ENCODE results near the gene KCTD17.

The KCTD17 gene

DNA sequence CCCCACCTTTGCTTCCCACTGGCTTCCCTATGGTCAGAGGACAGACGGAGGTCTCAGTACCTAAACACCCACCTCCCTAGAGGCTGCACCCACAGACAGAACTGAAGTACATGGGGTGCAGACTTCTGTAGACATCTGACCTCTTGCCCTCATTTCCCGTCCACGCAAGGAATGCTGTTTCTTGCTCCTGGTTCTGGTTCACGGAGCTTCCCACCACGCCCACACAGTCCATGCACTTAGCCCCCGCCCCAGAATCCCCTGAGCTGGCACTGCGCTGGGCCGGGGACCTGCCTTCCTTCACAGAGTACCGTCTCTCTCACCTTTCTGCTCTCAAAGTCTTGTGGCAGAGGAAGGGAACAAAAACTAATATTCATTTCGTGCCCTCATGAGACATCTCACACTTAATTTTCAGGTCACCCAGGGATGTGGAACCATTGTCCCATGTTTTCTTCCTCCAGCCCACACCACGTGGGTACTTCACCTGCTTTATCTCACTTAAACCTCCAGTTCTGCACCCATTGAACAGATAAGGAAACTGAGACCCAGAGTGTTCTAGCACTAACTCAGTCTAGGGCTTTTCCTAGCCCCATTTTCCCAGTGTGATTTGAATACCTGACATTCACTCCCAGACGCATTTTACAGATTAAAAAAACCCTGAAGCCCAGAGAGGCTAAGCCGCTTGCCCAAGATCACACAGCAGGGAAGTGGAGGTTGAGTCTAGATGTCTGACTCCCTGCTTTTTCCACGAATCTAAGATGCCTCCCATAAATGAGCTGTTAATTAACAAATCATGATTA is 52.3 kb downstream of the KCTD17 start:
- no peak overlapping the region for H3K4me3 ChIP-seq (ENCODE audit: low read depth, low read length)
- no peak for DNase-seq (ENCODE audit: low read depth, low spot score)
- in situ Hi-C loops (cut with HindIII; ENCODE audit: low sequenced_read_pairs): no loop called here
- TF ChIP-seq CTCF (IDR thresholded peaks at IDR 0.05; ENCODE audit: low read depth, low read length): no peak

DNA sequence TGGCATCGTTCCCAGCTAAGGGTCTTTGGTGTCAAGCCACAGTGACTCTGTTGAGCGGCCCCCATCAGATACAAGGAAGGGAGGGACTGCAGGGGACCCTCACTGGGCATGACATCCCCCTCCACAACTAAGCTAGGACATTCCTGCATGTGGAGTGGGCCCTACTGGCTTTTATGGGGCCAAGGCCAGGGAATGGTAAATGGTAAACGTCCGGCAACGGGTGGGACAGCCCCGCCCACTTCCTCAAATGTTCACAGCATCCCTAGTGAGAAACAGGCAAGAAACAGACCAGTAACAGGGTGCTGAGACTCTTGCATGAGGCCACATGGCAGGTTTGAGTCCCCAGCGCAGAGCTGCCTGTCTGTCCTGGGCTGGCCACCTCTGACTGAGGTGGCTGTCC is 53.6 kb downstream of the KCTD17 start:
- DNase-seq (ENCODE audit: low read depth, low spot score): no peak
- in situ Hi-C loops (cut with HindIII; ENCODE audit: low sequenced_read_pairs): no loop called here
- H3K4me3 ChIP-seq (ENCODE audit: low read depth, low read length): no peak overlapping the region
- TF ChIP-seq CTCF (IDR thresholded peaks at IDR 0.05; ENCODE audit: low read depth, low read length): no peak

DNA sequence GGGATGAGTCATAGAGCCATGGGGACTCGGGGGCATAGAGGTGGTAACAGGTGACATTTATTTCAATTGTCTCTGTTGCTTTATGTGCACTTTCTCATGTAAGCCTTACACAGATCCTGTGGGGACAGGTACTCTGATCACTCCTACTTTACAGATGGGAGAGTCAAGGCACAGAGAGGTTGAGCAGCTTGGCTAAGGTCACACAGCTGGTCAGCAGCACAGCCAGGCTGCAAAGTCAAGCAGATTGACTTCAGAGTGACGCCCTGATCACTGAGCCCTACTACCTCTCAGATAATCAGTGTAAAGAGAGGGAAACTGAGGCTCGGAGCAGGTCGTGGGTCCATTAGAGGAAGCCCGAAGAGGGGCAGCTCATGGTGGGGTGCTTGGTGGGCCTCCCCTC is 54.4 kb downstream of the KCTD17 start:
- no peak overlapping the region for H3K4me3 ChIP-seq (ENCODE audit: low read depth, low read length)
- no peak for DNase-seq (ENCODE audit: low read depth, low spot score)
- in situ Hi-C loops (cut with HindIII; ENCODE audit: low sequenced_read_pairs): no loop called here
- no peak for TF ChIP-seq CTCF (IDR thresholded peaks at IDR 0.05; ENCODE audit: low read depth, low read length)

- in situ Hi-C loops (cut with HindIII; ENCODE audit: low sequenced_read_pairs): no loop called here
- TF ChIP-seq CTCF (IDR thresholded peaks at IDR 0.05; ENCODE audit: low read depth, low read length): no peak
- H3K4me3 ChIP-seq (ENCODE audit: low read depth, low read length): no peak overlapping the region
- DNase-seq (ENCODE audit: low read depth, low spot score): no peak
These were observed 56.5 kb downstream of the KCTD17 start for GRCh38 chr22:37107816-37108621.

GRCh38 chr22:37109242-37109917 is 57.8 kb downstream of the KCTD17 start, which contains the start of gene TMPRSS6:
Gene TMPRSS6 (minus strand): TSS chr22:37109713. CDS start chr22:37103417, 6,296 bp downstream.
- DNase-seq (ENCODE audit: low read depth, low spot score): no peak
- in situ Hi-C loops (cut with HindIII; ENCODE audit: low sequenced_read_pairs): no loop called here
- no peak for TF ChIP-seq CTCF (IDR thresholded peaks at IDR 0.05; ENCODE audit: low read depth, low read length)
- no peak within 1 kb of the TSS for H3K4me3 ChIP-seq (ENCODE audit: low read depth, low read length)

DNA sequence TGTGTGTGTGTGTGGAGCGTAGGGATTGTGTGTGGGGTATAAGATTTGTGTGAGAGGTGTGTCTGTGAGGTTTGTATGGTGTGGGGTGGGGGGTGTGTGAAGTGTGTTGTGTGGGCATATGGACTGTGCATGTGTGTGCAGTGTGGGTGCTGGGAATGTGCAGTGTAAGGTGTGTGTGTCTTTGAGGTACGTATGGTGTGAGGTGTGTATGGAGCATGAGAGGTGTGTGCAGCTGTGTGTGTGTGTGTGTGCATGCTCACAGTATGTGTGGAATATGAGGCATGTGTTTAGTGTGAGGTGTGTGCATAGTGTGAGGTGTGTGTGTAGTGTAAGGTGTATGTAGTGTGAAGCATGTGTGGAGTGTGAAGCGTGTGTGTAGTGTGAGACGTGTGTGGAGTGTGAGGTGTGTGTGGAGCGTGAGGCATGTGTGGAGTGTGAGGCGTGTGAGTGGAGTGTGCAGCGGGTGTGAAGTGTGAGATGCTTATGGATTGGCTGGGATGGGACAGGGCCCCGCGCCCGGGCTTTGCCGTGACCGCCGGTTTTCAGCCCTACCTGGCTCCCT is 59.7 kb downstream of the KCTD17 start:
- TF ChIP-seq CTCF (IDR thresholded peaks at IDR 0.05; ENCODE audit: low read depth, low read length): no peak
- H3K4me3 ChIP-seq (ENCODE audit: low read depth, low read length): no peak overlapping the region
- in situ Hi-C loops (cut with HindIII; ENCODE audit: low sequenced_read_pairs): no loop called here
- no peak for DNase-seq (ENCODE audit: low read depth, low spot score)

Data from astrocyte of the spinal cord (primary cell).